Adrenal gland (tissue), 5 donors: ENCODE results near the gene MLST8.

Experiments used
- POLR2A ChIP-seq, 2 donors: fragments of 450-650 bp; IDR thresholded peaks; one replicate each; pipeline ENCODE4 v1.6.1; 2017; ENCODE audit warnings: antibody characterized with exemption in 2 of 2, mild to moderate bottlenecking in 2 of 2, moderate library complexity in 1 of 2
- TF ChIP-seq, protein P1 (sequence below), 6 experiments: fragments of 450-650 bp in 4 of 6; fragments of 200-600 bp in 2 of 6; sonication (generic) in 1 of 6; IDR thresholded peaks; 1 replicate in 5 of 6; 2 replicates in 1 of 6; pipeline versions ENCODE4 v1.5.1 to v1.8.0; 2016 to 2021; ENCODE audit warnings: antibody characterized with exemption in 6 of 6, mild to moderate bottlenecking in 2 of 6, moderate library complexity in 1 of 6
- donor health status: DM: no; HTN: no; CAD: no.

DNA sequence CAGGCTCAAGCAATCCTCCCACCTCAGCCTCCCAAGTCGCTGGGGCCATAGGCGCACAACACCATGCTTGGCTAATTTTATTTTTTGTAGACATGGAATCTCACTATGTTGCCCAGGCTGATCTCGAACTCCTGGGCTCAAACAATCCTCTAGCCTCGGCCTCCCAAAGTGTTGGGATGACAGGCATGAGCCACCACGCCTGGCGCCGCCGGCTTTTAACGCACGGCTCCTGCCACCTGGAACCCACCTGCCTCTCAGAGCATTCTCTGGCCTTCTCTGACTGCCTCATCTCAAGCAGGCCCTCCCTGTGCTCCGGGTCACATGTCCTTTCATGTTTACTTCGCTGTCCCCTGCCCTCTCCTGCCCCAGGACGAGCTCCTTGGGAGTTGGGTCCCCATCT is 19.2 kb upstream of the MLST8 start:
- TF ChIP-seq, protein P1, sequence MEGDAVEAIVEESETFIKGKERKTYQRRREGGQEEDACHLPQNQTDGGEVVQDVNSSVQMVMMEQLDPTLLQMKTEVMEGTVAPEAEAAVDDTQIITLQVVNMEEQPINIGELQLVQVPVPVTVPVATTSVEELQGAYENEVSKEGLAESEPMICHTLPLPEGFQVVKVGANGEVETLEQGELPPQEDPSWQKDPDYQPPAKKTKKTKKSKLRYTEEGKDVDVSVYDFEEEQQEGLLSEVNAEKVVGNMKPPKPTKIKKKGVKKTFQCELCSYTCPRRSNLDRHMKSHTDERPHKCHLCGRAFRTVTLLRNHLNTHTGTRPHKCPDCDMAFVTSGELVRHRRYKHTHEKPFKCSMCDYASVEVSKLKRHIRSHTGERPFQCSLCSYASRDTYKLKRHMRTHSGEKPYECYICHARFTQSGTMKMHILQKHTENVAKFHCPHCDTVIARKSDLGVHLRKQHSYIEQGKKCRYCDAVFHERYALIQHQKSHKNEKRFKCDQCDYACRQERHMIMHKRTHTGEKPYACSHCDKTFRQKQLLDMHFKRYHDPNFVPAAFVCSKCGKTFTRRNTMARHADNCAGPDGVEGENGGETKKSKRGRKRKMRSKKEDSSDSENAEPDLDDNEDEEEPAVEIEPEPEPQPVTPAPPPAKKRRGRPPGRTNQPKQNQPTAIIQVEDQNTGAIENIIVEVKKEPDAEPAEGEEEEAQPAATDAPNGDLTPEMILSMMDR (IDR thresholded peaks at IDR 0.05): no peak
- no peak for TF ChIP-seq POLR2A (IDR thresholded peaks at IDR 0.05)
